T-helper 17 cell (primary cell): ENCODE measurements around the gene MYRFL. TPM values are rescaled to one million over a fixed set of nuclear protein-coding genes. Genes with fewer than 3 reads are reported as not detected.

ENCODE experiments used
- total RNA-seq, 4 donors: library from RNA in 2 of 4; stranded (reverse) in 2 of 4; gene quantifications; one replicate each; pipeline ENCODE4 v1.2.3 and lab custom pipeline; 2022 to 2026

The MYRFL gene
- total RNA-seq, 2 donors from 2014 or later = not detected

Other genes starting within 250 kb of the MYRFL start
- 100 to 1,000 TPM; 197 to 229 TPM for gene CCT2, start 239.8 kb upstream of the MYRFL start, total RNA-seq
- gene LRRC10, start 214.3 kb upstream of the MYRFL start, total RNA-seq = not detected
- under 1 TPM in 1 of 2 donors, not detected in 1; 0.44 TPM for gene BEST3, start 125.9 kb upstream of the MYRFL start, total RNA-seq
- 10 to 100 TPM; 26.6 TPM for gene RAB3IP, start 86.4 kb upstream of the MYRFL start, total RNA-seq